ENCODE data around the gene KDELR1. TPM values are rescaled to one million over a fixed set of nuclear protein-coding genes. Genes with fewer than 3 reads are reported as not detected.

KDELR1 gene
- total and polyA plus RNA-seq, 2 of the 13 experiments (the other 11 are each of a cell fraction or from before 2014, with no cell fraction given) = 134 to 185 TPM

DNA sequence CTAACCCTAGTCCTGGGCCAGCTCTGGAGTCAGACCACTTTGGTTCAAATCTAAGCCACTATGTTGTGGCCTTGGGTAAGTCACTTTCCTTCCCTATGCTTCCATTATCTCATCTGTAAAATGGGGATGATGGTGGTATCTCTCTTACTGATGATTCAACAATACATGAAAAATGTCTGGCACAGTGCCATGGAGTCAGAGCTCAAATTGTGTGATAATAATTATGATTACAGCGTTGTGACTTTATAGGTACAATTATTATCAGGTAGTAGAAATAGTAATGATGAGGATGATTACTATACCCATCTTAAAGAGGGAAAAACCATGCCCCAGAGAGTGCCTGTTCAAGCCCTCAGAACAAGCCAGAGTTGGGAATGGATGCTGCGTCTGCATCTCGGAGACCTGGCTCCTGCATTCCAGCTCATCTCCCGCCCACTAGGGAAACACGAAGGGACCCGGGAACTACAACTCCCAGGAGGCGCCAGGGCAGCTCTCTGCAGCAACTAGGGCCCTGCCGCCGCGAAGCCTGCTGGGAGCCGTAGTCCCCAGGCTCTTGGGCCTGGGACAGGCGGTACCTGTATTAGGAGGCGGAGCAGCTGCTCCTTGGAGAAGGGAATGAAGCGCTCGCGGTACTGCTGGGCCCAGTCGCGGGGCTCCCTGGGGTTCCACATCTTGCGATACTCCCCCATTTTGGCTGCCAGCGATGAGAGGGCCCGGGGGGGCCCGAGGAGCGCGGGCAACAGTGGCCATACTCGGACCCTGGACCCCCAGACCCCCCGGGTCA is 28.4 kb downstream of the KDELR1 start (continued):
- TF ChIP-seq, protein P1, sequence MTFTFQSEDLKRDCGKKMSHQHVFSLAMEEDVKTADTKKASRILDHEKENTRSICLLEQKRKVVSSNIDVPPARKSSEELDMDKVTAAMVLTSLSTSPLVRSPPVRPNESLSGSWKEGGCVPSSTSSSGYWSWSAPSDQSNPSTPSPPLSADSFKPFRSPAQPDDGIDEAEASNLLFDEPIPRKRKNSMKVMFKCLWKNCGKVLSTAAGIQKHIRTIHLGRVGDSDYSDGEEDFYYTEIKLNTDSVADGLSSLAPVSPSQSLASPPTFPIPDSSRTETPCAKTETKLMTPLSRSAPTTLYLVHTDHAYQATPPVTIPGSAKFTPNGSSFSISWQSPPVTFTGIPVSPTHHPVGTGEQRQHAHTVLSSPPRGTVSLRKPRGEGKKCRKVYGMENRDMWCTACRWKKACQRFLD (CRISPR knock-in tag; IDR thresholded peaks at IDR 0.05; ENCODE audit: borderline replicate concordance) = no peak
- TF ChIP-seq, protein P2, sequence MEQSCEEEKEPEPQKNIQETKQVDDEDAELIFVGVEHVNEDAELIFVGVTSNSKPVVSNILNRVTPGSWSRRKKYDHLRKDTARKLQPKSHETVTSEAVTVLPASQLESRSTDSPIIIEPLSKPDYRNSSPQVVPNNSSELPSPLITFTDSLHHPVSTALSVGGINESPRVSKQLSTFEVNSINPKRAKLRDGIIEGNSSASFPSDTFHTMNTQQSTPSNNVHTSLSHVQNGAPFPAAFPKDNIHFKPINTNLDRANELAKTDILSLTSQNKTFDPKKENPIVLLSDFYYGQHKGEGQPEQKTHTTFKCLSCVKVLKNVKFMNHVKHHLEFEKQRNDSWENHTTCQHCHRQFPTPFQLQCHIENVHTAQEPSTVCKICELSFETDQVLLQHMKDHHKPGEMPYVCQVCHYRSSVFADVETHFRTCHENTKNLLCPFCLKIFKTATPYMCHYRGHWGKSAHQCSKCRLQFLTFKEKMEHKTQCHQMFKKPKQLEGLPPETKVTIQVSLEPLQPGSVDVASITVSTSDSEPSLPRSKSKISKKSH (CRISPR knock-in tag; IDR thresholded peaks at IDR 0.05; ENCODE audit: borderline replicate concordance) = peak; percentile 42; the same call in 1 of the 2 replicates
- TF ChIP-seq ZNF326 (CRISPR knock-in tag; IDR thresholded peaks at IDR 0.05; ENCODE audit: borderline replicate concordance) = no peak
- no peak for TF ChIP-seq ZFP1 (CRISPR knock-in tag; IDR thresholded peaks at IDR 0.05)
- TF ChIP-seq, protein P3, sequence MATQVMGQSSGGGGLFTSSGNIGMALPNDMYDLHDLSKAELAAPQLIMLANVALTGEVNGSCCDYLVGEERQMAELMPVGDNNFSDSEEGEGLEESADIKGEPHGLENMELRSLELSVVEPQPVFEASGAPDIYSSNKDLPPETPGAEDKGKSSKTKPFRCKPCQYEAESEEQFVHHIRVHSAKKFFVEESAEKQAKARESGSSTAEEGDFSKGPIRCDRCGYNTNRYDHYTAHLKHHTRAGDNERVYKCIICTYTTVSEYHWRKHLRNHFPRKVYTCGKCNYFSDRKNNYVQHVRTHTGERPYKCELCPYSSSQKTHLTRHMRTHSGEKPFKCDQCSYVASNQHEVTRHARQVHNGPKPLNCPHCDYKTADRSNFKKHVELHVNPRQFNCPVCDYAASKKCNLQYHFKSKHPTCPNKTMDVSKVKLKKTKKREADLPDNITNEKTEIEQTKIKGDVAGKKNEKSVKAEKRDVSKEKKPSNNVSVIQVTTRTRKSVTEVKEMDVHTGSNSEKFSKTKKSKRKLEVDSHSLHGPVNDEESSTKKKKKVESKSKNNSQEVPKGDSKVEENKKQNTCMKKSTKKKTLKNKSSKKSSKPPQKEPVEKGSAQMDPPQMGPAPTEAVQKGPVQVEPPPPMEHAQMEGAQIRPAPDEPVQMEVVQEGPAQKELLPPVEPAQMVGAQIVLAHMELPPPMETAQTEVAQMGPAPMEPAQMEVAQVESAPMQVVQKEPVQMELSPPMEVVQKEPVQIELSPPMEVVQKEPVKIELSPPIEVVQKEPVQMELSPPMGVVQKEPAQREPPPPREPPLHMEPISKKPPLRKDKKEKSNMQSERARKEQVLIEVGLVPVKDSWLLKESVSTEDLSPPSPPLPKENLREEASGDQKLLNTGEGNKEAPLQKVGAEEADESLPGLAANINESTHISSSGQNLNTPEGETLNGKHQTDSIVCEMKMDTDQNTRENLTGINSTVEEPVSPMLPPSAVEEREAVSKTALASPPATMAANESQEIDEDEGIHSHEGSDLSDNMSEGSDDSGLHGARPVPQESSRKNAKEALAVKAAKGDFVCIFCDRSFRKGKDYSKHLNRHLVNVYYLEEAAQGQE (IDR thresholded peaks at IDR 0.05; ENCODE audit: borderline replicate concordance in 1 of 2, low read depth in 1 of 2, low read length in 2 of 2) = no peak
- 0 out of 2 replicates have a peak, but pooled peaks have one; percentile 65 for TF ChIP-seq ZNF224 (CRISPR knock-in tag; IDR thresholded peaks at IDR 0.05)
- no peak for TF ChIP-seq RELA (CRISPR knock-in tag; IDR thresholded peaks at IDR 0.05)
- no peak for TF ChIP-seq MBNL3 (CRISPR knock-in tag; conservative IDR thresholded peaks at IDR 0.05)
- no peak for TF ChIP-seq CENPT (CRISPR knock-in tag; IDR thresholded peaks at IDR 0.05; ENCODE audit: low read depth)
- no peak for TF ChIP-seq RORA (CRISPR knock-in tag; IDR thresholded peaks at IDR 0.05)
- TF ChIP-seq SRSF4 (IDR thresholded peaks at IDR 0.05; ENCODE audit: low read depth, low read length, poor library complexity, severe bottlenecking) = no peak
- TF ChIP-seq POLR2G (IDR thresholded peaks at IDR 0.05; ENCODE audit: low read depth, low read length) = peak; percentile 83
- no peak for TF ChIP-seq ZFP36L2 (CRISPR knock-in tag; IDR thresholded peaks at IDR 0.05)
- TF ChIP-seq ZNF660 (CRISPR knock-in tag; IDR thresholded peaks at IDR 0.05; ENCODE audit: borderline replicate concordance, low read depth) = no peak
- peak; percentile 60; the same call in 1 of the 3 replicates for TF ChIP-seq MXI1 (IDR thresholded peaks at IDR 0.05; ENCODE audit: borderline replicate concordance, low read depth, low read length)
- TF ChIP-seq ATF7 (IDR thresholded peaks at IDR 0.05) = no peak
- no peak for TF ChIP-seq ATF7 (CRISPR knock-in tag; IDR thresholded peaks at IDR 0.05)
- TF ChIP-seq, protein P4, sequence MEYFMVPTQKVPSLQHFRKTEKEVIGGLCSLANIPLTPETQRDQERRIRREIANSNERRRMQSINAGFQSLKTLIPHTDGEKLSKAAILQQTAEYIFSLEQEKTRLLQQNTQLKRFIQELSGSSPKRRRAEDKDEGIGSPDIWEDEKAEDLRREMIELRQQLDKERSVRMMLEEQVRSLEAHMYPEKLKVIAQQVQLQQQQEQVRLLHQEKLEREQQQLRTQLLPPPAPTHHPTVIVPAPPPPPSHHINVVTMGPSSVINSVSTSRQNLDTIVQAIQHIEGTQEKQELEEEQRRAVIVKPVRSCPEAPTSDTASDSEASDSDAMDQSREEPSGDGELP (IDR thresholded peaks at IDR 0.05; ENCODE audit: borderline replicate concordance, low read depth) = no peak
- no peak for TF ChIP-seq ZNF136 (CRISPR knock-in tag; IDR thresholded peaks at IDR 0.05; ENCODE audit: low read depth)
- TF ChIP-seq, protein P5, sequence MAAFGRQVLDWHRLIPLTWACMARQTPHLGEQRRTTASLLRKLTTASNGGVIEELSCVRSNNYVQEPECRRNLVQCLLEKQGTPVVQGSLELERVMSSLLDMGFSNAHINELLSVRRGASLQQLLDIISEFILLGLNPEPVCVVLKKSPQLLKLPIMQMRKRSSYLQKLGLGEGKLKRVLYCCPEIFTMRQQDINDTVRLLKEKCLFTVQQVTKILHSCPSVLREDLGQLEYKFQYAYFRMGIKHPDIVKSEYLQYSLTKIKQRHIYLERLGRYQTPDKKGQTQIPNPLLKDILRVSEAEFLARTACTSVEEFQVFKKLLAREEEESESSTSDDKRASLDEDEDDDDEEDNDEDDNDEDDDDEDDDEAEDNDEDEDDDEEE (CRISPR knock-in tag; IDR thresholded peaks at IDR 0.05) = no peak
- TF ChIP-seq STAT5B (CRISPR knock-in tag; IDR thresholded peaks at IDR 0.05) = no peak

Data from HepG2 (cell line).